Epithelial cell of proximal tubule (primary cell): ENCODE results near the gene KRT80. TPM values are rescaled to one million over a fixed set of nuclear protein-coding genes. Genes with fewer than 3 reads are reported as not detected.
"Not testable (repeated sequence)": the region's sequence is repeated elsewhere in the genome, so short reads cannot be mapped to it uniquely, and the experiment has no call there.

Source experiments
- DNase-seq: peaks from one replicate; pipeline ENCODE4 v3.0.0-alpha.2; 2011; ENCODE audit warnings: low read depth
- H3K4me3 ChIP-seq: 2 replicates; pipeline ENCODE4 v1.5.1; 2011; ENCODE audit warnings: low read depth, mild to moderate bottlenecking, low read length
- total RNA-seq: library from RNA; depleted of rRNA; stranded (reverse); fragments of >200 nt; gene quantifications from 2 replicates; pipeline ENCODE4 v1.2.3, GENCODE V29; 2015
- TF ChIP-seq, protein P1 (sequence below): conservative IDR thresholded peaks from 2 replicates; pipeline ENCODE4 v1.5.1; 2012; ENCODE audit warnings: low read depth, mild to moderate bottlenecking, low read length

KRT80 gene
- total RNA-seq, result 18.0 and 32.1 TPM in 2 replicates

DNA sequence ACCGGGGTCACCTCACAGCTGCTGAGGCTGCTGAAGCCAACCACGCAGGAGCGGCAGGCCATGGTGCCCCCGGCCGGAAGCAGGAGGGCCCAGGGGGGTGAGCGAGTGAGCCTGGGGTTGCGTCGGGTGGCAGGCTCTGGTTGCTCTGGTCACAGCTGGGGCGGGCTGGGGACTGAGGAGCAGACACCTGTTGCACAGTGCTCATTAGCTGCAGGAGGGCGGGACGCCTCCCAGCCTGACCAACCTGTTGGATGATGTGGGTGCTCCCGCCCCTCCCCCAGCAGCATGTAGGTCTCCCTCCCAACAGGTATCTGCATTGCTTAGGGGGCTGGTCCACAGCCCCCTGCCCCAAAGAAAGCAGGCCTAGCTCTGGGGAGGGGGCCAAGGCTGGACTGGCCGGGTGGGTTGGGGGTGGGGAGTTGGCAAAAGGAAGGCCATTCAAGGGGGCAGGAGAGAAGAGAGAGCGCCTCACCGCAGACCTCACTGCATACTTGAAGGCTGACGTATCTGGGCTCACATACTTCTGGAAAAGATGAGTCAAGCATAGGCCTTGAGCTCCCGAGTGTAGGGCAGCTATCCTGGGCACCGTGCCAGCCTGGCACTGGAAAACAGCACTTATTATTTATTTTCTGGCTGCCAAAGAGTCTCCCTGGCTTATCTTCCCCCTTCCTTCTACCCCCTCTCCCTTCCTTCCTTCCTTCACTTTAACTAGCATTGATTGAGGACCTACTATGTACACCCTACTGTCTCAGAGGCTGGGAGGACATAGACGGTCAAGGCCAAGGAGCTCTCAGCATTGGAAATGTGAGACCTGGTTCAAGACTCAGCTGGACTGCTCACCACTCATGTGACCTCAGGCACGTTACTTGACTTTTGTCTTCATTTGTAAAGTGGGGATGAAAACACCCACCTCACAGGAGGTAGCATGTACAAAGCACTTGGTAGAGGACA is at the start of gene KRT80:
KRT80 (minus strand) TSS at position 174 of the 951 bp plus-strand sequence; CDS start at position 62, 112 bp downstream.
- H3K4me3 ChIP-seq, result peak within 1 kb of the TSS; percentile 41
- peak; percentile 94 for DNase-seq
- TF ChIP-seq, protein P1, sequence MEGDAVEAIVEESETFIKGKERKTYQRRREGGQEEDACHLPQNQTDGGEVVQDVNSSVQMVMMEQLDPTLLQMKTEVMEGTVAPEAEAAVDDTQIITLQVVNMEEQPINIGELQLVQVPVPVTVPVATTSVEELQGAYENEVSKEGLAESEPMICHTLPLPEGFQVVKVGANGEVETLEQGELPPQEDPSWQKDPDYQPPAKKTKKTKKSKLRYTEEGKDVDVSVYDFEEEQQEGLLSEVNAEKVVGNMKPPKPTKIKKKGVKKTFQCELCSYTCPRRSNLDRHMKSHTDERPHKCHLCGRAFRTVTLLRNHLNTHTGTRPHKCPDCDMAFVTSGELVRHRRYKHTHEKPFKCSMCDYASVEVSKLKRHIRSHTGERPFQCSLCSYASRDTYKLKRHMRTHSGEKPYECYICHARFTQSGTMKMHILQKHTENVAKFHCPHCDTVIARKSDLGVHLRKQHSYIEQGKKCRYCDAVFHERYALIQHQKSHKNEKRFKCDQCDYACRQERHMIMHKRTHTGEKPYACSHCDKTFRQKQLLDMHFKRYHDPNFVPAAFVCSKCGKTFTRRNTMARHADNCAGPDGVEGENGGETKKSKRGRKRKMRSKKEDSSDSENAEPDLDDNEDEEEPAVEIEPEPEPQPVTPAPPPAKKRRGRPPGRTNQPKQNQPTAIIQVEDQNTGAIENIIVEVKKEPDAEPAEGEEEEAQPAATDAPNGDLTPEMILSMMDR, result no peak

DNA sequence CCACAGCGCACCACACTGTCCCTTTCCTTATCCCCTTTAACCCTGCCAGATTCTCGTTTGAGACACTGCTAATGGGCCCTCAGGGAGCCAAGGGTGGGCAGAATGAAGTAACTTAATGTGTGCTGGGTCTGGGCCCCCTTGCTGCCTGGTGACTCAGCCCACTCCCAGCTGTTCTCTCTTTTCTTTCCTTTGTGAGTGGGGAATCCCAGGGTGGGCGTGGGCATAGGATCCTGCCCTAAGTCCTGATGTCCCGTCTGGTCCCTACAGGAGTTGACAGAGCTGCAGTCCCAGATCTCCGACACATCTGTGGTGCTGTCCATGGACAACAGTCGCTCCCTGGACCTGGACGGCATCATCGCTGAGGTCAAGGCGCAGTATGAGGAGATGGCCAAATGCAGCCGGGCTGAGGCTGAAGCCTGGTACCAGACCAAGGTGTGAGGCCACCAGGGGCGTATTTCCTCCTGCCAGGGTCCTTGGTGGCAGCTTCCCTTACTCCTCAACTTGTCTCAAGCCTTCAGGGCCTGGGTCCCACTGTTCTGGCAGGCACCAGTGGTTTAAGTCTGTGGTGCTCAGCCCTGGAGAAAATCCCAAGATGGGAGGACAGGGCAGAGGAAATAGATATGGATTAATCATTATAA is 49.5 kb upstream of the KRT80 start:
- H3K4me3 ChIP-seq, result no peak overlapping the region
- TF ChIP-seq, protein P1, result no peak
- DNase-seq, result no peak

DNA sequence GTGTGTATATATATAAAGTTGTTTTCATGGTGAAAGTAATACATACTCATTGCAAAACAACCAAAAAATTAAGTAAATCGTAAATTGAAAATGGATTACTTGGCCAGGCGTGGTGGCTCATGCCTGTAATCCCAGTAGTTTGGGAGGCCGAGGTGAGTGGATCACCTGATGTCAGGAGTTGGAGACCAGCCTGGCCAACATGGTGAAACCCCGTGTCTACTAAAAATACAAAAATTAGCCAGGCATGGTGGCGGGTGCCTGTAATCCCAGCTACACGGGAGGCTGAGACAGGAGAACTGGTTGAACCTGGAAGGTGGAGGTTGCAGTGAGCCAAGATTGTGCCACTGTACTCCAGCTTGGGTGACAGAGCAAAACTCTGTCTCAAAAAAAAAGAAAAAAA is 48.4 kb upstream of the KRT80 start:
- H3K4me3 ChIP-seq, DNase-seq: not testable (repeated sequence)

DNA sequence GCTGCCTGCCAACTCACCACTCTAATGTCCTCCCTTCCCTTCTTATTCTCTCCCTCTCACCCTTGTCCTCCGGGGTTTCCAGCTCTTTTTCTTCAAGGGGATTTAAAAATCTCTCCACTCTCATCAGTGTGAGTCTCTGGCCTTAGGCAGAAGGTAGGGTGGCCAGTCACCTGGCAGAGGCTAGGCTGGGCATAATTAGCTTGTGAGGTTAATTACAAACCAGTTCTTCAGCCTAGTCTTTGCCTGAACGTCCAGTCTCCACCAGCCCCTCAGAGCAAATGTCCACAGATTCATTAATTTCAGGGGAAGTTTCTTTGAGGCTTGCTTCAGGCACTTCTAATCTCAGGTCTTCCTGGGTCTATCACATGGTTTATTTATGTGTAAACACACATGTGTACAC is 48.0 kb upstream of the KRT80 start:
- TF ChIP-seq, protein P1, result no peak
- H3K4me3 ChIP-seq, result no peak overlapping the region
- DNase-seq, result no peak

DNA sequence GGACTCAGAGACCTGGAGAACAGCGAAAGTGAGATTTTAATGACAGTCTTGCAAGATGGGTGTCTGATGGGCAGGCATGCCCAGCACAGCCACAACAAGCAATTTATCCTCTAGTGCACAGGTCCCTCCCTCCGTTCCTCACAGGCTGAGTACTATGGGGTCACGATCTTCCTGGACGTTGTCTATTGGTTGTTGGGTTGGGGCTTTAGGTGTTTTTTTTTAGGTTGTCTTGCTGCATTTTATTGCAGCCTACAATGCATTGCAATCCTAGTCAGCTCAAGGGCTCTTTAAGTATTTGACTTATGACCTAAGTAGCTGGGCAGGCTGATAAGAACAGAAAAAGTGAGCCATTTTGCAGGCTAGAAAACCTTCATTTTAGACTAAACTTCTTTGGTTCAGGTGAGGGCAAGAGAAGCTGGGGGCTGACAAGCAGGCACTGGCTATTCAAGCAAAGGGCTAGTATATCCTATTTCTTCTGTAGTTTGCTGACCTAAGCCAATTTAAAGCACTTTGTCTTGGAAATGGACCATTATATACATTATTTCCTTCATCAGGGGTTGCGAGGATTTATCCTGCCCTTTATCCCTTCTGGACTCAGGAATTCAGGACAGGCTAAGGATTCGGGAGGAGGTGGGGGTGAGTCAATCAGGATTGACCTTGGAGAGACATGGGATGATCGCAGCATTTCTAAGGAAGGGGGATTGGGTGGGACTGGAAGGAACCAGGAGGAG is 47.3 kb upstream of the KRT80 start:
- TF ChIP-seq, protein P1, result no peak
- H3K4me3 ChIP-seq, result no peak overlapping the region
- DNase-seq, result no peak

DNA sequence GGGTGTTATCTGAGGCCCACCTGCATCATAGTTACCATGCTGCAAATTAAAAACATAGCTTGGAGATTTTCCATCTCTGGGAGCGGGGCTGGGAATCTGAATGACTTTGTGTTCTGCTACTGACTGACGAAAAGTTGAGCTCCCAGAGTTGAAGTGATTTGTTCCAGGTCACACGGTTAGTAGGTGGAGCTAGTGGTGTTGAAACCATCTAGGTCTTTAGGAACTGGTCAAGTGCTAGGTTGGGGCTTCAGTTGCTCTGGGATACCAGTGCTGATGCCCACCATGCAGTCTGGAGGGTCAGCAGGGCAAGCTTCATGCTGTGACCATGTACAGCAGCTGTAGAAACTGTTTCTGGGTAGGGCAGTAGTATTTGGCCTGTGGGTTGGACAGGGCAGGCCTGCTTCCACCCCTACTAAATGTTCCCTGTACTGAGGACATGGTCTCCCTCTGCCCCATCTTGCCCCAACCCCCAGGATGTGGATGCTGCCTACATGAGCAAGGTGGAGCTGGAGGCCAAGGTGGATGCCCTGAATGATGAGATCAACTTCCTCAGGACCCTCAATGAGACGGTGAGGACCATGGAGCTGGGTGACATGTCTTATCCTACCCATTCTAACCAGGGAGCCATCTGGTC is 46.5 kb upstream of the KRT80 start:
- DNase-seq, result no peak
- H3K4me3 ChIP-seq, result no peak overlapping the region
- TF ChIP-seq, protein P1, result no peak
